NCI-H82 (cell line): ENCODE results near the gene LPAR5.

Experiments used
- DNase-seq: peaks from one replicate; lab custom pipeline; 2025; lab: John Stamatoyannopoulos, UW

LPAR5 gene

GRCh38 chr12:6635856-6636531 is at the start of gene LPAR5:
TSS of gene LPAR5 (minus strand) at chr12:6635959. CDS start at chr12:6621248, 14,711 bp downstream.
- DNase-seq: no peak

- peak; percentile 75 for DNase-seq
These were observed 48.9 kb upstream of the LPAR5 start for GRCh38 chr12:6684609-6685008.

DNA sequence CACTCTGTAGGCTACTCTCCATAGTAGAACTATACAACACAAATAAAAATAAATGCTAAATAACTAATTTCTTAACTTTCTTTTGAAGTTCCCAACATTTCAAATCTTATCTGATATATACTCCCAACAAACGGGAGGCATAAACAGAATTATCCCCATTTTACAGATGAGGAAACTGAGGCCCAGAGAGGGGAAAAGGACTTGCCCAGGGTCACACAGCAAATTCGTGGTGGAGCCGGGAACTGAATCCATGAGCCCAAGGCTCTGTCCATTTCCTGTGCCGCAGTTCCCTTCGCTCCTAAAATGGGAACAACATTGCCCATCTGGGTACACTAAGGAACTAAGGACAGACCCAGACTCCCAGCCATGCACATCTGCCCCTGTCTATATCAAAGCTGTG is 41.2 kb upstream of the LPAR5 start:
- no peak for DNase-seq

DNA sequence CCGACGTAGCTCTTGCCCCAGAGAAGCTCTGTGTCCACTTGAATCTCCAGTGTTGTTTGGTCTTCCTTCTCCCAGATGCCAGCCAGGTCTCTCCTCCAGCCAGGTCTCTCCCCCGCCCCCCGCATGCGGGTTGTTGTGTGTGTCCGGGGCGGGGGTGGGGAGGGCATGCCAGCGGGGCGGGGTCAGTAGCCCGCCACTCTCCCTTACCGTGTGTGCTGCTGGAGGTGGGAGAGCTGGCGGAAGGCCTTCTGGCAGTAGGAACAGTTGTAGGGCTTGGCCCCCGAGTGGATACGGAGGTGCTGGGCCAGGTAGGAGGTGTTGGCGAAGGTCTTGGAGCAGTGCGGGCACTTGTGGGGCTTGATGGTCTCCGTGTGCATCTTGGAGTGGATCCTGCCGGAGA is 36.4 kb upstream of the LPAR5 start:
- DNase-seq: no peak

DNA sequence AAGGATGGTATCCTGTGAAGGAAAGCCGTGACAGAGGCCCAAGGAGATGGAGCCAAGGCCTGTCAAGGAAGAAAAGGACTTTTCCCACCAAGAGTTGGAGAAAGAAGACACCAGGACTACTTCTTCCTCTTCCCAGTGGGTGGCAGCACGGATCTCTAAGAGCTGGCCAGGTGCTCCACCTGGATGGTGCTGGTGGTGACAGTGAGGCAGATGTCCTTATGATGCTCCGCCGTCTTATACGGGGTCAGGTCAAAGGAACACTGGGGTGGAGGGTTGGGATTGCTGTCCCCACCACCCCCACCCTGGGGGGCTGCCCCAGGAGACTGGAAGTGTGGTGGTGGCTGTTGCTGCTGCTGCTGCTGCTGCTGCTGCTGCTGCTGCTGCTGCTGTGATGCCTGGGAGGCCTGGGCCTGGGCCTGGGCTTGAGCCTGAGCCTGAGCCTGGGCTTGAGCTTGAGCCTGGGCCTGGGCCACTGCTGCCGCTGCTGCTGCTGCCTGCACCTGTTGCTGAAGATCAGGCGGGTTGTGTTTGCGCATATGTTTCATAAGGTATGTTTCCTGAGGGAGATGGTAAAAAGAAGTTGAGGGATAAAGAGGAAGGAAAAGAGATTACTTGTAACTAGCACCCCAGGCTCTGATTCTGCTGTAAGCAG is 31.9 kb upstream of the LPAR5 start:
- peak; percentile 59 for DNase-seq

DNA sequence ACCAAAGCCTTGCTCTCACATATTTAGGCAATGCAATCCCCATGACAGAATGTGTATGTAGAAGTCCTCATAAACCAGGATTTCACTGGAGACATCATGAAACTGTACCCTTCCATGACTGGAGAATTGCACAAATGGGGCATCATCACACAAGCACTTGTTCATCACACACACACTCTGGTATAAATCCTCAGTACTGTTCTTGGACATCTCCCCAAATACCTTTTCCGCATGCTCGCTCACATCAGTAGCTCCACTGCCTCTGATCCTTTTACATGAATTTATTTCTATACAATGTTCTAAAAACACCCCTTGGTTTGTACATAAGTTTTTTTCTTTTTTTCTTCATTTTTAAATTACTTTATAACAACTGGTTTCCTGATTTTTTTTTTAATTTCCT is 30.5 kb upstream of the LPAR5 start:
- no peak for DNase-seq

DNA sequence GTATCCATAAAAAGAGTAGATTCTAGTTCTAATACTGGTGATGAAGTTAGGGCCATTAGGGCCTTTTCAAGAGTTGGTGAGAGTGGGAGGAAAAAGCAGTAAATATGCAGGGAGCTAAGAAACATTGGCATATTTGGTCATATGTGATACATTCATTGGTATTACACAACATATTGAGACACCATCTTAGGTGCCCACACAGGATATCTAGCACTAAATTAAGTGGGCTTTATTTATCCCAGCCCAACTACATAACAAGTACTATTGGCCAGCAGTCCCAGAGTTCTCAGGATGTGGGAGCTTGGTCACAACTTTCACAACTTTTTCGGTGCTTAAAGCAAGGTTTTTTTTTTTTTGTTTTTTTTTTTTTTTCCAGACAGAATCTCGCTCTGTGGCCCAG is 29.1 kb upstream of the LPAR5 start:
- DNase-seq: no peak

GRCh38 chr12:6662906-6663742 is 27.4 kb upstream of the LPAR5 start, which contains the start of gene ING4:
TSS of gene ING4 (minus strand) at chr12:6663119. CDS start at chr12:6663101, 18 bp downstream.
- DNase-seq: peak; percentile 100

- peak; percentile 77 for DNase-seq
These were observed 26.8 kb upstream of the LPAR5 start for GRCh38 chr12:6662602-6662905.

GRCh38 chr12:6653987-6654386 is 18.2 kb upstream of the LPAR5 start:
- no peak for DNase-seq

- no peak for DNase-seq
These were observed 17.6 kb upstream of the LPAR5 start for GRCh38 chr12:6653342-6653741.

DNA sequence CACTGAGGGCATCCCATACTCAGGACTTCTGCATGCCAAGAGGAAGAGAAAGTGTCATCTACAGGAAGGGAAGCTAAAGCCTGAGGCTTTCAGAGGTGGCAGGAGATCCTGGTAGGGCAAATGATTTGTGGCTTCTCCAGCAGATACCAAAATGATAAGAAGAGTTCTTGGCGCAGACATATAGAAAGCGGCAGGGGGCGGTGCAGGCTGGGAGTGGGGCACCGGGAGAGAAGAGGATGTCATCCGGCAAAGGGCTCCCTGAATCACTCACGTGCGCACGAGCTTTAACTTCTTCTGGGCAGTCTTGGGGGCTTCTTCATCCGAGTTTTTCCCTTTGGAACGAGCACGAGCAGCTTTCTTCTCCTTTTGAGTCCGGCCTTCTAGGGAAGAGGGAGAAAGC is 16.6 kb upstream of the LPAR5 start:
- DNase-seq: no peak

- DNase-seq: no peak
These were observed 15.1 kb upstream of the LPAR5 start for GRCh38 chr12:6650832-6651231.

DNA sequence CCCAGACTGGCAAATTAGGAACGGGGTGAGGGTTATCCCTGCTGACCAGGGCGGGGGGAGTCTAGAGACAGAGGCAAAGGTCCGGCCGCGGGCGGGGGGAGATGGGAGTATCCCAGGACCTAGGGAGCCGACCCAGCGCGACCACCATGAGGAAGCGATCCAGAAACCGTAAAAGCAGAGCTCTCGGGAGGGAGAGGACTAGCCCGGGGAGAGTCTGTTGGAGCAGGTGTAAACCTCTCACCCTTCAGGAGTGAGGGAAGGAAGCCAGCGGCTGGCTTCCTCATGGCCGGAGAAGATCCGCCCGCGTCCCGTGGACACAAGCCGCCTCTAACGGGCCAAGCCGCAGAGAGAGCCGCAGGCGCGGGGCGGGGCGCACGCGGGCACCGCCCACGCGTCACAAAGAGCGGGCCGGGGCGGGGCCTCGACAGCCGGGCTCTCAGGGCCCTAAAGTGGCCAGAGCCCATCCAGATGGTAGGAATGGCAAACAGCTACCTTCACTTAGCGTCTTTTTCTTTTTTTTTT is 11.4 kb upstream of the LPAR5 start, which contains the start of gene ACRBP:
TSS of gene ACRBP (minus strand) at position 350 of the 522 bp plus-strand sequence. CDS start at position 284, 66 bp downstream.
- DNase-seq: peak; percentile 76

DNA sequence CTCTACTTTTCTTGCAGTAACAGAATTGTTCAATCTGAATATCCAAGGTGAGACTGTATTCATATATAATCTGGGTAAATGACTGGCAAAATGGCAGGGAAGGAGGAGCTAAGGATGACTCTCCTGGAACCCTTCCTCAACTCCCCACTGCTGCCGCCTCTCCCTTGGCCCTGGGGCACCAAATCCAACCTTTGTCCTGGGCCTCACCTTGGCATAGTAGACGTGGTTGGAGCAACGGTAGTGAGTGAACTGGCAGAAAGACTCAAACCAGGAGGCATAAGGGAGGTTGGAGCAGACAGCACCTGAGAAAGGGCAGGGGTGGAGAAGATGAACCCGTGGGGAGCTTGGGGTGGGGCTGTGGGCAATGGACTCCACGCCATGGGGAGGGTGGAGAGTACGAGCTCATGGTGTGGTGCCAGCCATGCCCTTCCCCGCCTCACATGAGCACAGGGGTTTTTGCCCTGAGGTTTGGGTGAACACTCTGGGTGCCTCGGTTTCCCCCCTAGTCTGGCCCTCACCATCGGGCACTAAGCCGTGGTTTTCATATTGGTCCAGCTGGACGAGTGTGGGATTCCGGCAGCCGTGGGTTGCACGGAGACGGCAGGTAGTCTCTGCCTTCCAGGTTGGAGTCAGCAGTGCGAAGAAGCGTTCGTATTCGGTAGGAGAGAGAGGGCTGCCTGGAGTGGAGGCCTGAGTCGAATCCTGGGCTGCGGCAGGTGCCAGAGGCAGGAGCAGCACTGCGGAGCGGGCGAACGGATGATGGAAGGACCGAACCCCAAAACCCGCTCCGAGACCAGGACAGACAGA is 10.7 kb upstream of the LPAR5 start:
- DNase-seq: no peak

DNA sequence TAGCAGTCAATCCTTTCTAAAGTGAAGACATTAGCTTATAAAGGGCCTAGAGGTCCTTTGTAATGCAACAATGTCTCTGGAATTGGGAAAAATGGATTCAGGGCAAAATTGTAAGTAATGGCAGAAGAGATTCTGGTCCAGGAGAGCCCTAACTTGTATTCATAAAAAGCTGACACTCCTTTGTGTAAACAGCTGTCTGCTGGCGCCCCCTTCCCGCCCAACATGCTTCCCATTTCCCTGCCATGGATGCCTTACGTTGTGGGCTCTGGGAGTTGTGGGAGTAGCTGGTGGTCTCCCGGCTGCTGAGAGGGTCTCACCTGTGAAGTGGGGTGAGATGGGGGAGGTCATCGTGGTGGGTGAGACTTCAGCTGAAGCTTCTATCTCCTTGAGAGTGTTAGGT is 9.1 kb upstream of the LPAR5 start:
- DNase-seq: peak; percentile 44

- no peak for DNase-seq
These were observed 8.5 kb upstream of the LPAR5 start for GRCh38 chr12:6644257-6644596.

DNA sequence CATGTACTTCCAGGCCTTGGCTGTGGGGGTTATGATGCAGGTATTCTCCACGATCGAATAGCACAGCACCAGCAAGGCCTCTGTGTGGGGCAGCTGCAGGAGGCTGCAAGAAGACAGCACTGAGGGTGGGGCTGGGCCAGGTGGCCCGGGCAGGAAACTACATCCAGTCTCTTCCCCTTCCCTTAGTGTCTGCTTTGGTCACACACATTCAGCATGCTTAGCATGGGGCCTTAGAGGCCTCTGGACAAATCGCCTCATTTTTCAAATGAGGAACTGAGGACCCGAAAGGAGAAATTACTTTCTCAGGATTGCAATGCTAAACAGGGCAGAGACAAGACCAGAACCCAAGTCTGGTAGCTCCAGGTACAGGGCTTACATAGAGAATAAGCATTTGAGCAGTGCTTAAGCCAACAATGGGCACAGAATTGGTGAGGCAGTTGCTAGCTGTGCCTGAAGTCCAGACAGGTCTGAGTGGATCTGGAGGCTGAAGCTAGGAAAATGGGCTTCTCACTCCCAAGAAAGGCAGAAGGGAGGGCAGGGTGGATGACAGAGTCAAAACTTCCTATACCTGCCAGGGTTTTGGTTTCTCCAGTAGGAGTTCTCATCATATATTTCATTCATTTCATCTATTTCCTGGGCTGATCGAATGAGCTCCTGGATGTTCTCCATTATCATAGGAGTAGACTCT is 8.0 kb upstream of the LPAR5 start:
- no peak for DNase-seq

GRCh38 chr12:6641131-6641530 is 5.4 kb upstream of the LPAR5 start:
- DNase-seq: no peak

GRCh38 chr12:6640497-6640896 is 4.7 kb upstream of the LPAR5 start:
- no peak for DNase-seq

DNA sequence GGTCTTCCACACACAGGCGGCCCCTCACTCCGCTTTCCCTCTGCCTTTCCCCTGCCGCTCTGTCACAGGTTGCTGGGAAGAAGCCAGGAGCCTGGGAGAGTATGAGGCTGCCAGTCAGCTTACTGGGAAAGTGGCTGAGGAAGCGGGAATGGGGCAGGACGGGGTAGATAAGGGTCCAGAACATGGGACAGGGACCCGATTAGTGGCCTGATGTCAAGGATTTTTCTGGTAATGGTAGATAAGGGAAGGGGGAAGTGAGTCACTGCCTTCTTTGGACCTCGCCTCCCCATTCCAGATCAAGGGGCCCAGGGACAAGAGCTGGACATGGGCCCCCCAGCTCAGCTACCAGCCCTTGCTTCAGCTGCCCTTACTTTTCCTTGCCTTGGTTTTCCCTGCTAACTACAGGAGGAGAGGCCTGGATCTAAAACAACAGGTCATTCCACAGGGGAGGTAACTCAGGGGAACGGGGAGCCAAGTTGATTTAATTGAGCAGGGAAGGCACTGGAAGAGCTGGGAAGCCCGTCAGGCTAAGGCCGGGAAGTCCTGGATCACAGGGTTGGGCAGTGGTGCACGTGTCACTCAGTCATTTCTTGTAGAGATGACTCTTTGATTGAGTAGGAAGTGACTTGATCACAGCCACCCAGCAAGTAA is 3.5 kb upstream of the LPAR5 start:
- no peak for DNase-seq
